Measurements from ENCODE around the gene MEIOSIN. TPM values are rescaled to one million over a fixed set of nuclear protein-coding genes. Genes with fewer than 3 reads are reported as not detected.
"Not testable (repeated sequence)": the region's sequence is repeated elsewhere in the genome, so short reads cannot be mapped to it uniquely, and the experiment has no call there.

Gene MEIOSIN
- total and polyA plus RNA-seq, 4 donors: not detected

DNA sequence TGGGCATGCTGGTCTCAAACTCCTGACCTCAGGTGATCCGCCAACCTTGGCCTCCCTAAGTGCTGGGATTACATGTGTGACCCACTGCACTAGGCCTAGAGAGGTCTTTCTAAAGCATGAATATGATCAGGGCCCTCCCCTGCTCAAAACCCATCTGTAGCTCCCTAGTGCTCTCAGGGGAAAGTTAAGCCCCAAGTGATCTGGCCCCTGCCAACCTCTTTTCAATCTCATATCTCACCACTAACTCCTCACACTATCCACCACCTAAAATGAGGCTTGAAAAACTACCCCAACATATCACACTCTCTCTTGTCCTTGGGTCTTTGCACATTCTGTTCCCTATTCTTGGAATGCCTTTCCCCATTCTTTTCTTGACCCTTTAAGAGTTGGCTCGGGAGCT is 61.4 kb downstream of the MEIOSIN start:
- Histone ChIP-seq H3K27me3 (ENCODE audit: control insufficient read depth in 4 of 4, insufficient read depth in 4 of 4, low read length in 3 of 4) (no peaks in the 10 kb centered on the region), H3K9ac (ENCODE audit: low read depth in 1 of 2, low read length in 2 of 2) (no peak overlapping the region), H3K36me3 (ENCODE audit: control insufficient read depth in 4 of 4, insufficient read depth in 3 of 4, low read depth in 1 of 4, low read length in 3 of 4) (no peaks in the 10 kb centered on the region), H3K27ac (ENCODE audit: low read depth in 1 of 2, low read length in 2 of 2) (no peak overlapping the region), H3K9me3 (ENCODE audit: control insufficient read depth in 4 of 4, low read length in 3 of 4) (no peaks in the 10 kb centered on the region), H3K4me3 (ENCODE audit: low read depth in 1 of 3, low read length in 3 of 3) (no peak overlapping the region), H3K4me1 (ENCODE audit: control insufficient read depth in 4 of 4, insufficient read depth in 4 of 4, low read length in 3 of 4) (peaks cover 0 to 21% (median 18%) of the 10 kb centered on the region in 4 donors)
- TF ChIP-seq RAD21 (IDR thresholded peaks at IDR 0.05) (no peak), GABPA (IDR thresholded peaks at IDR 0.05 in 1 of 2, conservative IDR thresholded peaks at IDR 0.05 in 1 of 2) (no peak), RXRA (IDR thresholded peaks at IDR 0.05) (no peak), HNF4A (conservative IDR thresholded peaks at IDR 0.05) (no peak), FOXA2 (IDR thresholded peaks at IDR 0.05) (no peak), TAF1 (conservative IDR thresholded peaks at IDR 0.05) (no peak), EGR1 (IDR thresholded peaks at IDR 0.05; ENCODE audit: low read depth in 2 of 2) (no peak), SP1 (IDR thresholded peaks at IDR 0.05) (no peak), JUND (IDR thresholded peaks at IDR 0.05) (no peak)
- TF ChIP-seq, protein P1, sequence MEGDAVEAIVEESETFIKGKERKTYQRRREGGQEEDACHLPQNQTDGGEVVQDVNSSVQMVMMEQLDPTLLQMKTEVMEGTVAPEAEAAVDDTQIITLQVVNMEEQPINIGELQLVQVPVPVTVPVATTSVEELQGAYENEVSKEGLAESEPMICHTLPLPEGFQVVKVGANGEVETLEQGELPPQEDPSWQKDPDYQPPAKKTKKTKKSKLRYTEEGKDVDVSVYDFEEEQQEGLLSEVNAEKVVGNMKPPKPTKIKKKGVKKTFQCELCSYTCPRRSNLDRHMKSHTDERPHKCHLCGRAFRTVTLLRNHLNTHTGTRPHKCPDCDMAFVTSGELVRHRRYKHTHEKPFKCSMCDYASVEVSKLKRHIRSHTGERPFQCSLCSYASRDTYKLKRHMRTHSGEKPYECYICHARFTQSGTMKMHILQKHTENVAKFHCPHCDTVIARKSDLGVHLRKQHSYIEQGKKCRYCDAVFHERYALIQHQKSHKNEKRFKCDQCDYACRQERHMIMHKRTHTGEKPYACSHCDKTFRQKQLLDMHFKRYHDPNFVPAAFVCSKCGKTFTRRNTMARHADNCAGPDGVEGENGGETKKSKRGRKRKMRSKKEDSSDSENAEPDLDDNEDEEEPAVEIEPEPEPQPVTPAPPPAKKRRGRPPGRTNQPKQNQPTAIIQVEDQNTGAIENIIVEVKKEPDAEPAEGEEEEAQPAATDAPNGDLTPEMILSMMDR (IDR thresholded peaks at IDR 0.05; ENCODE audit: low read depth, low read length, missing input control): no peak
- DNase-seq (ENCODE audit: low spot score): no peak
- 85% methylated on average over 2 of the region's 2 CpGs for WGBS

DNA sequence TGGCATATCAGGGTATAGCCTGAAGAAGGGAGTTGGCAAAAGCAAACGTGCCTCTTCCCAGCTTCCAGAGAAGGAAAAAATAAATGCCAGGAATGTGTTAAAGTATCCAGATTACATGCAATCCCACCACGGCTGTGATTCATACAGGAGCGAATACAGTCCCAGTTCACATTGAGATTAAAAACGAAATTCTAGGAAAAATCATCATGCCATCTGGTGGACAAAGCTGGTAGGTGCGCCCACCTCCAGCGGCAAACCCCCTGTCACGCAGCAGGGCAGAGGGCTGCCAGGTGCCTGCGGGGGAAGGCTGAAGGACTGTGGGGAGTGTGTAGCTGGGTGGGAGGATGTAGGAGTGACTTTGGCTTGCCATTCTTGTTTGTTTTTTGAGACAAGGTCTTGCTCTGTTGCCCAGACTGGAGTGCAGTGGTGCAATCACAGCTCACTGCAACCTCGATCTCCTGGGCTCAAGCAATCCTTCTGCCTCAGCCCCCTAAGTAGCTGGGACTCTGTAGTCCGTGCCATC is 65.8 kb downstream of the MEIOSIN start:
- H3K27me3 ChIP-seq (ENCODE audit: control insufficient read depth in 4 of 4, insufficient read depth in 4 of 4, low read length in 3 of 4): no peaks in the 10 kb centered on the region

DNA sequence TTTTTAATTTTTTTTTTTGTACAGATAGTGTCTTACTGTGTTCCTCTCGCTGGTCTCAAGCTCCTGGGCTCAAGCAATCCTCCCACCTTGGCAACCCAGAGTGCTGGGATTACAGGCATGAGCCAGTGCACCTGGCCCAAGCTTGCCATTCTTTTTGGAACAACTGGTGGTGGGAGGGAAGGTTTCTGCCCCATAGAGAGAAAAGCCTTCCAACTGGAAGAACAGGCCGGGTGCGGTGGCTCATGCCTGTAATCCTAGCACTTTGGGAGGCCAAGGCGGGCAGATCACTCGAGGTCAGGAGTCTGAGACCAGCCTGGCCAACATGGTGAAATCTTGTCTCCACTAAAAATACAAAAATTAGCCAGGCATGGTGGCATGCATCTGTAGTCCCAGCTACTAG is 66.3 kb downstream of the MEIOSIN start:
- not testable (repeated sequence) for H3K9ac ChIP-seq (ENCODE audit: low read depth in 1 of 2, low read length in 2 of 2); H3K9me3 ChIP-seq (ENCODE audit: control insufficient read depth in 4 of 4, low read length in 3 of 4); H3K4me1 ChIP-seq (ENCODE audit: control insufficient read depth in 4 of 4, insufficient read depth in 4 of 4, low read length in 3 of 4); H3K27me3 ChIP-seq (ENCODE audit: control insufficient read depth in 4 of 4, insufficient read depth in 4 of 4, low read length in 3 of 4); DNase-seq (ENCODE audit: low spot score); H3K36me3 ChIP-seq (ENCODE audit: control insufficient read depth in 4 of 4, insufficient read depth in 3 of 4, low read depth in 1 of 4, low read length in 3 of 4); H3K4me3 ChIP-seq (ENCODE audit: low read depth in 1 of 3, low read length in 3 of 3); H3K27ac ChIP-seq (ENCODE audit: low read depth in 1 of 2, low read length in 2 of 2)
- WGBS: 88% methylated on average over 5 of the region's 5 CpGs

More for the DNA sequence above, 65.8 kb downstream of the MEIOSIN start:
- H3K9ac ChIP-seq (ENCODE audit: low read depth in 1 of 2, low read length in 2 of 2): no peak overlapping the region
- no peaks in the 10 kb centered on the region for H3K36me3 ChIP-seq (ENCODE audit: control insufficient read depth in 4 of 4, insufficient read depth in 3 of 4, low read depth in 1 of 4, low read length in 3 of 4)
- H3K9me3 ChIP-seq (ENCODE audit: control insufficient read depth in 4 of 4, low read length in 3 of 4): no peaks in the 10 kb centered on the region
- H3K4me3 ChIP-seq (ENCODE audit: low read depth in 1 of 3, low read length in 3 of 3): no peak overlapping the region
- peak; percentile 68 for DNase-seq (ENCODE audit: low spot score)
- 4% methylated on average over 10 of the region's 10 CpGs for WGBS
- no peak overlapping the region for H3K27ac ChIP-seq (ENCODE audit: low read depth in 1 of 2, low read length in 2 of 2)
- TF ChIP-seq EGR1 (IDR thresholded peaks at IDR 0.05; ENCODE audit: low read depth in 2 of 2) (no peak), TAF1 (conservative IDR thresholded peaks at IDR 0.05) (no peak), RAD21 (IDR thresholded peaks at IDR 0.05) (peak; percentile 73 to 83), YY1 (IDR thresholded peaks at IDR 0.05) (peak; percentile 18)
- TF ChIP-seq, protein P1 (IDR thresholded peaks at IDR 0.05; ENCODE audit: low read depth, low read length, missing input control): peak; percentile 88
- H3K4me1 ChIP-seq (ENCODE audit: control insufficient read depth in 4 of 4, insufficient read depth in 4 of 4, low read length in 3 of 4): peaks cover 0 to 6% (median 6%) of the 10 kb centered on the region in 4 donors
